ENCODE data around the gene VWA7.

VWA7 gene

GRCh38 chr6:31758281-31758680 lies 18.8 kb downstream of the VWA7 start:
- DNase-seq (ENCODE audit: low read depth): no peak

GRCh38 chr6:31752739-31753319 lies 24.3 kb downstream of the VWA7 start:
- no peak for DNase-seq (ENCODE audit: low read depth)

DNA sequence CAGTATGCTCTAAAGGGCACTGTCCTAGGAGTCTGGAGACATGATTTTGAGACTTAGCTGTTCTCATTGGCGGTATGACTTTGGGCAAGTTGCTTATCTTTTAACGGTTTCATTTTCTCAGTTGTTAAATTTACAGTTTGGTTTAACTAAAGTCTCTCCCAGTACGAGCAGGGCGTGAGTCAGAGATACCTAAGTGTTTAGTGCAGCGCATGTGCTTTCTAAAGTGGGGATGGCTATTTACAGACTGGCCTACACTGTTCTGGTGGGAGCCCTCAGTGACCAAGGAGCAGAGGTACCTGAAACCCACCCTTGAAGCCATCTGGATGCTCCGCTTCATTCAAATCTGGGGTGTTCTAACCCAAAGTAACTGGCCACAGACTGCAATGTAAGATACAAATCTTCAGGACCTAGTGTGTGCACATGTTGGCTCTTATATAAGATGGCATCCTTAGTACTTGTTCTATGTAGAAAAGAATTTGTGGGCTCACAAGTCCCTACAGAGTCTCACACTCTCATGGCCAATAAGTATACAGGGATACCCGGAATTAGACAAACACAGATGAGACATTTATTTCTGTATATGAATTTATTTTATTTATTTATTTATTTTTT lies 26.6 kb downstream of the VWA7 start:
- no peak for DNase-seq (ENCODE audit: low read depth)

DNA sequence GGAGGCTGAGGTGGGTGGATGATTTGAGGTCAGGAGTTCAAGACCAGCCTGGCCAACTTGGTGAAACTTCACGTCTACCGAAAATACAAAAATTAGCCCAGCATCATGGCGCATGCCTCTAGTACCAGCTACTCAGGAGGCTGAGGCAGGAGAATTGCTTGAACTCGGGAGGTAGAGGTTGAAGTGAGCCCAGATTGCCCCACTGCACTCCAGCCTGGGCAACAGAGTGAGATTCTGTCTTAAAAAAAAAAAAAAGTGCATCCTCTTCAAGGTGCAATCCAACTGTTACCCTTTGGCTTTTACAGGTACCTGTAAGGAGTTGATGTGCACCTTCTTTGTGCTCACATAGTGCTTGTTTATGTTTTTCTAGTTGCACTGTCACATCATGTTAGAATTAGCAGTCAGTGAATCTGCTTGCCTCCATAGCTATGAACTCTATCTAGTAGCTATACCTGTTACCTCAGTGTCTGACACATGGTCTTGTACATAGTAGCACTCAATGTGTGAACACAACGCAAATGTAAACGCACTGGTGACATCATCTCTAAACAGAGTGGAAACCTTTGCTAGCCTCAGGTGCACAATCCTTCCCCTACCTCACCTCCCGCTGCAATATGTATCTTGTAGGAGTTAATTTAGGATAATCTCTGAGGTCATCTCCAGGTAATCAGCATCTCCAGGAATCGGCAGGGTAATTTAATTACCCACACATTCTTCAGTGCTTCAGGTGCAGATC lies 27.7 kb downstream of the VWA7 start:
- DNase-seq (ENCODE audit: low read depth): no peak

DNA sequence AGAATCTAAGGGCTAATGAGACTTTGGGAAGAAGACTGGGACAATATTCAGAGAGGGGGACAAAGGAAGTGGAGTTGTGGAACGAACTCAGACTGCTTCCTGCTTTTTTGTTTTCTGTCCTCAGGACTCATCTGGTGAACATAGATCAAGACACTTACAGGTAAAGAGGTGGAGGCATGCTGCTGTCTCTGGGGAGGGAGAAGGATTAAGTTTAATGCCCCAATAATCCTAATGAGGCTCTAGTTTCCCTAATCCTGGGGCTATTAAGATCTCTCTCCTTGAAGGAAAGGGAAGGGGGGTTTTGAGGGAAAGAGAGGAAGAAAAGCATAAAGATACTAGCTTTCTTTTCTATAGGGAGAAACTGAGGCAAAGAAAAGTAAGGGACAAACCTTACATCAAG lies 32.7 kb downstream of the VWA7 start:
- no peak for DNase-seq (ENCODE audit: low read depth)

- DNase-seq (ENCODE audit: low read depth): no peak
Measured at GRCh38 chr6:31742894-31743293, 34.2 kb downstream of the VWA7 start.

DNA sequence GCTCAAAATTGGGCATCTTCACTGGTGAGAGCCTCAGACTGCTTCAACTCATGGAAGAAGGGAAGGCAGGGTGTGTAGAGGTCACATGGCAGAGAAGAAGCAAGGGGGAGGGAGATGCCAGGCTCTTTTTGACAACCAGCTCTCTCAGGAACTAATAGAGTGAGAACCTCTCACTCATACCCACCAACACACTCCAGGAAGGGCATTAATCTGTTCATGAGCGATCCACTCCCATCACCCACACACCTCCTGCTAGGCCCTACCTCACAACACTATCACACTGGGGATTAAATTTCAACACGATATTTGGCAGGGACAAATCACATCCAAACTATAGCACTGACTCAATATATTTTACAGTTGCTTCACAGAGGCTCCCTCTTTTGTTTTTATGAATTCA lies 35.3 kb downstream of the VWA7 start:
- DNase-seq (ENCODE audit: low read depth): no peak

DNA sequence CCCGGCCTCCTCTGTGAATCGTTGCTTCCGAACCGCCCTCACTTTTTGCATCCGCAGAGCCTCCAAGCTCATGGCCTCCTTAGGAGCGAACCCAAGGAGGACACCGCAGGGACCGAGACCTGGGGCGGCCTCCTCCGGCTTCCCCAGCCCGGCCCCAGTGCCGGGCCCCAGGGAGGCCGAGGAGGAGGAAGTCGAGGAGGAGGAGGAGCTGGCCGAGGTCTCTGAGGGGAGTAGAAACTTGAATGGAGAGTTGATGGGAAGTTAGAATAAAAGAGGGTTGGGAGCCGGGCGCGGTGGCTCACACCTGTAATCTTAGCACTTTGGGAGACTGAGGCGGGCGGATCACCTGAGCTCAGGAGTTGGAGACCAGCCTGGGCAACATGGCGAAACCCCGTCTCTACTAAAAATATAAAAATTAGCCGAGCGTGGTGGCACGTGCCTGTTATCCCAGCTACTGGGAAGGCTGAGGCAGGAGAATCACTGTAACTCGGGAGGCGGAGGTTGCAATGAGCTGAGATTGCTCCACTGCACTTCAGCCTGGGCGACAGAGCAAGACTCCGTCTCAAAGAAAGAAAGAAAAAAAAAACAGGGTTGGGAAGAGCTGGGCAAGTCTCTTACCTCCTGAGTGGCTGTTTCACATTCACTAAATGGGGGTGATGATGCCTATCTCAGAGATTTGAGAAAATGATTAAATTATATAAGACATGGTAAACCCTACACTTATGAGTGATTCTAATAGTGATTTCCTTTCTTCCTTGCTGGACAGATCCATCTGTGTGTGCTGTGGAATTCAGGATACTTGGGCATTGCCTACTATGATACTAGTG lies 36.5 kb downstream of the VWA7 start:
- no peak for DNase-seq (ENCODE audit: low read depth)

- peak; percentile 88 for DNase-seq (ENCODE audit: low read depth)
Measured at GRCh38 chr6:31739639-31740396, 37.3 kb downstream of the VWA7 start, which contains the start of gene MSH5. Gene MSH5 (plus strand): TSS chr6:31740005. CDS start chr6:31740467, 462 bp downstream.

DNA sequence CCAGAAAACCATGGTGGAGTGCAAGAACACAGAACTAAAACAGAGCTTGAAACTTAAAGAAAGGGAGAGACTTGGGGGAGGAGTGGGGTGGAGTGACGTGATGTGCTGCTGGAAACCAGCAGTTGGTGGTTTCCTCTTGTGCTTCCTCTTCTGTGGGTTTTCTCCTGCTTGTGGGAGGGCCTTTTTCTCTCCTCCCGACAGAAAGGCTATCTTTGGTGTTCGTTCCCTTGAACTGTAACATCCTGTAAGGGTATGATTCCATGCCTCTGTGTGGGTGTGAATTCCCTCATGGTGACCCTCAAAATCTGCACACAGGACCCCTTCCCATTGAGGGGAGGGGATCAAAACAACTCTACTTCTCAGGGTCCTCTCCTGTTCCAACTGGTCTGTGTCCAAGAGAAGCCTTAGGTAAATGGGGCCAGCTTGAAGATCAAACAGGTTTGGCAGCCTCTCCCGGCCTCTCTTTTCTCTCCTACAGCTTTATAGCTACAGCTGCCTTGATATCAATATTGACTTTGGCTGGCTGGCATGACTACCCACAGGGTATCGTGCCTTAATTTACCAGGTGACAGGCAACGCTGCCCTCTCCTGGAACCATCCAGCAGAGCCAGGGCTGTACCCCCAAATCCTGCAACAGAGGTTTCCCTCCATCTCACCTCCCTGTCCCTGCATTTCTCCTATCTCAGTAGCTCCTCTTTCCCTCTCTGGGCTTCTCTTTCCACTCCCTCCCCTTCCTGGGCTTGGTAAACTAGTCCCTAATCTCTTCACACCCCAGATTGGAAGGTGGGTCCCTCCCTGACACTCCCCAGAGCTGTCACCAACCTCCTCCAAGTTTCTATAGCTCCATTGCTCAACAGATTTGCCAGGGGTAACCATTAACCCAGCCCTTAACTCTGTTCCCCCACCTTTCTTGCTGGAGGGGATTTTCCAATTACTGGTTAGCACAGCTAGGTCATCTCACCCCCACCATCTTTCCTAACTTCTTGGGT lies 38.8 kb downstream of the VWA7 start:
- no peak for DNase-seq (ENCODE audit: low read depth)

GRCh38 chr6:31737315-31737990 lies 39.7 kb downstream of the VWA7 start:
- DNase-seq (ENCODE audit: low read depth): no peak

DNA sequence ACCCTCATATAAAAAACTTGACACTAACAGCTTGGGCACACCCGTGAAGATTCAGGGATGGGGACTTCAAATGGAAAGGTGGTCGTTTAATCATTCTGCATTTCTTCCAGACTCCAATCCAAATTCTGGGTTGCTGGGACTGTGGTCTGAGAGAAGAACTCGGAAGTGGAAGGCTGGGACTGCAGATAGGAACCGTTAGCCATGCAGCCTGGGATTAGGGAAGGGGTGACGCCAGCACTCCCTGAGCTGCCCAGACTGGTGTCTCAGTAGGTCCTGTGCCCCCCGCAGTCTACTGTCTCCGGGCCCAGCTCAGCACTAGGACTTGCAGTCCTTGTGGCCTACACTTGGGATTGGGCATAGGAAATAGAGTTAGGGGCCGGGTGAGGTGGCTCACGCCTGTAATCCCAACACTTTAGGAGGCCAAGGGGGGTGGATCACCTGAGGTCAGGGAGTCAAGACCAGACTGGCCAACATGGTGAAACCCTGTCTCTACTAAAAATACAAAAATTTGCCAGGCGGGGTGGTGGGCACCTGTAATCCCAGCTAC lies 40.3 kb downstream of the VWA7 start:
- no peak for DNase-seq (ENCODE audit: low read depth)

DNA sequence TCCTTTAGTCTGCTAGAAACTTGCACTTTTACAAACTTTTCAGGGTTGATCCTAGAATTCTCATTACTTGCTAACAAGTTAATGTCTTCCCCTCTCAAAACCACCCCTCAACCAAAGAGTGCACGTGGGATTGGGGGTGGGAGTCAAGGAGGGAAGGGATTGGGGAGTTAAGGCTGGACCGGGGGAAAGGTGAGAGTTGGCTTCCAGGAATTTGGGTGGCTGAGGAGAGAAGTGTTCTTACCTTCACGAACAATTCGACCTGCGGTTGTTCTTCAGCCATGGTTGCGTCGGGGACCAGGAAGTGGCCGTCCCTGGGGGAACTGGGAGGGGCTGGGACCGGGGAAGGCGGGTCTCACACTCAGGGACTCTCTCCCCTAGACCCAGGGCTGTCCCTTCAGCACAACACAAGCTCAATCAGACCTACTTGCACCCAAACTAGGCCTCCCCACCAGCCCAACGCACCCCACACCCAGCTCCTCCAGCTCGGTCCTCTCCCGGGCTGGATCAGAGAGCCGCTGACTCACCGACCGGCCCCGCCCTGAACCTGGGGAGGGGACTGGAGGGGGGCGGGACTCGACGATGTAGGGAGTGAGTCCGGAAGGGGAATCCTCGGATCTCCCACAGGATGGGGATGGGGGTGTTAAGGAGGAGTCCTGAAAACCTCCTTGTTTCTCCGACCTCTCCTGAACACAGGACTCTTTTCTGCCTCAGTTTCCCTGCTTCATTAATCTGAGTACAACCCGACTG lies 40.9 kb downstream of the VWA7 start, which contains the start of gene CLIC1:
TSS of gene CLIC1 (minus strand) at position 510 of the 747 bp plus-strand sequence. CDS start at position 280, 230 bp downstream.
- DNase-seq (ENCODE audit: low read depth): peak; percentile 54

GRCh38 chr6:31734821-31735406 lies 42.2 kb downstream of the VWA7 start:
- DNase-seq (ENCODE audit: low read depth): no peak

DNA sequence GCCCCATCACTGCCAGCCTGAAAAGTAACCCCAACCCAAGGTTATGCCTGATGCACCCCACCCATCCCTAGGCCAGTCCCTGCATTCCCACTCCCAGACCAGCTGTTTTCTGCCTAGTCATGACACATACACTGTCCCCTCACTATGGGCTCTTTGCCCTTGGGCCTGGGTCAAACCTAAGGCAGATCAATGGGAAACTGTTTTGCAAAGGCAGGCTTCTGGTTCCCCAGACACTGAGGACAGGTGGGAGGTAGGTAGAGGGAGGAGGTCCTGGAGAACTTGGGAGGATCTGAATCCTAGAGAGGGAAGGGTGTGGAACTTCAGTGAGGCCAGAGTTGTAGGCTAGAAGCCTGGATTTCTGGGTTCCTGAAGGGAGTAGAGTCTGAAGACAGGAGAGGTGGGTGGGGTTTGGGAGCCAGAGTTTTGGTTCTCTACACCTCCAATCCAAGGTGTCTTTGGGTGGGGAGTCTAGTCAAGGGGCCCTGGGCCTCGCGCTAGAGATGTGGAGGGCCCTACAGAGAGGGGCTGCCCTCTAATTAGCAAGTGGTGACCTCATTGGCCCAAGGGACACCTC lies 42.8 kb downstream of the VWA7 start:
- DNase-seq (ENCODE audit: low read depth): no peak

GRCh38 chr6:31733734-31734133 lies 43.4 kb downstream of the VWA7 start:
- DNase-seq (ENCODE audit: low read depth): no peak

DNA sequence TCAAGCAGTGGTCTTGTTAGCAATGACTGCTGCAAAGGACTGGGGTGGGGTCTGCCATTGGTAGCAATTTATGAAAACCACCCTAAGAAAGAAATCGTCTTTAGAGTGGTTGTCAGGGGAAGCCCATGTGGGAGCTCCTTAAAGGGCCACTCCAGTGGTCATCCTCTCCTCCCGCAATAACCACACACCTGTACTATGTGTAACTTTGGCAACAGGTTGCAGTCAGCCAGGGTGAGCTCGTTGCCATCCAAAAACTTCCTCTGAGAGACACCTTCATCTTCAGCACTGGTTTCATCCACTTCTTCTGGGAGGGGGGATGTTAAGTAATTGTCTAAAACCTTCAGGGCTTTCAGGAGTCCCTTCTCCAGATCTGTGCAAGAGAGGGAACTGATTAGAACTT lies 45.1 kb downstream of the VWA7 start:
- DNase-seq (ENCODE audit: low read depth): no peak

DNA sequence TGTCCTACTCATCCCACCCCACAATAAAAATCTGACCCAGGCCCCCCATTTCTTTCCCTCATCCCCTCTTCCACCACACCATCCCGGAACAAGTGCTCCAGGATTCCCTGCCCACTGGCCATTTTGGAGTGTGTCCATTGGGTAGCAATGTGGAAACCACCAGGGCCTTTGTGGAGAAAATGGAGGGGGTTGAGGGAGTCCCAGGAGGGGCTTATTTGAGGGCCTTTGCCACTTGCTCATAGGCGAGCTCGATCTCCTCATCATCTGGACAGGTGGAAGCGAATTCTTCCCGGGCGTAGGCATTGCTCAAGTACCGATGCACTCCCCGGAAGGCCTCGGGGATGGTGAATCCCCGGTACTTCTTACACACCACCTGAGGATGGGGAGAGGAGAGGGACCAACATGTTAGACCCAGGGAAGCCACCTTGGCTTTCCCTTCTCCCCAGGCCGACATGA lies 46.5 kb downstream of the VWA7 start:
- no peak for DNase-seq (ENCODE audit: low read depth)

Data from stimulated activated CD8-positive, alpha-beta memory T cell treated with anti-CD3 and anti-CD28 coated beads, Interleukin-15, amount 100 ng/mL, for 1 hour (primary cell).